ENCODE results near the gene EPS15. TPM values are rescaled to one million over a fixed set of nuclear protein-coding genes. Genes with fewer than 3 reads are reported as not detected.

The EPS15 gene
- total and polyA plus RNA-seq, 2 of the 8 experiments (the other 6 are each of a cell fraction or from before 2014, with no cell fraction given): 15.9 to 57.2 TPM

- Histone ChIP-seq H2BK120ac (replicated peaks; ENCODE audit: low read depth, low read length) (no peak overlapping the region), H3K79me2 (ENCODE audit: control insufficient read depth in 1 of 2, insufficient read depth in 2 of 2, low read length in 2 of 2) (no peaks in the 10 kb centered on the region), H4K91ac (replicated peaks; ENCODE audit: insufficient read length, low read length) (no peak overlapping the region), H2AK5ac (ENCODE audit: low read depth, low read length) (no peak overlapping the region), H3K36me3 (ENCODE audit: control insufficient read depth in 2 of 4, insufficient read depth in 4 of 4, low read length in 3 of 4) (no peaks in the 10 kb centered on the region), H3K9me3 (ENCODE audit: insufficient read depth in 2 of 2, low read depth in 1 of 2, low read length in 1 of 2) (no peaks in the 10 kb centered on the region), H3K18ac (ENCODE audit: extremely low read depth, low read length) (no peak overlapping the region), H3K23me2 (ENCODE audit: low read depth, low read length) (peaks cover 7% of the 10 kb centered on the region; the same call in 1 of the 2 replicates), H3K27ac (ENCODE audit: low read depth, low read length) (no peak overlapping the region), H4K8ac (ENCODE audit: extremely low read depth, insufficient read depth, low read length) (no peak overlapping the region), H3K27me3 (replicated peaks in 1 of 4; ENCODE audit: control insufficient read depth in 3 of 4, extremely low read depth in 1 of 4, insufficient read depth in 3 of 4, low read length in 3 of 4) (peaks cover 0 to 15% (median 7%) of the 10 kb centered on the region in 4 experiments; a peak in 4 of 7 replicates), H2BK5ac (ENCODE audit: low read depth, low read length) (no peak overlapping the region), H2BK20ac (ENCODE audit: low read length) (no peak overlapping the region), H4K5ac (ENCODE audit: insufficient read length, low read depth, low read length) (no peak overlapping the region), H3K79me1 (ENCODE audit: low read depth, low read length) (no peaks in the 10 kb centered on the region), H3K56ac (replicated peaks; ENCODE audit: insufficient read length, low read depth, low read length) (no peak overlapping the region), H3K4me3 (ENCODE audit: extremely low read depth in 1 of 4, insufficient read depth in 2 of 4, low read depth in 3 of 4, low read length in 4 of 4) (no peak overlapping the region), H3K4me1 (replicated peaks in 1 of 4; ENCODE audit: control insufficient read depth in 3 of 4, insufficient read depth in 4 of 4, low read length in 3 of 4) (peaks cover 7 to 12% (median 10%) of the 10 kb centered on the region in 4 experiments), H3K9ac (replicated peaks in 1 of 4; ENCODE audit: extremely low read depth in 1 of 4, low read depth in 3 of 4, low read length in 3 of 4) (no peak overlapping the region), H2AFZ (ENCODE audit: low read length) (no peak overlapping the region), H3K23ac (ENCODE audit: insufficient read length) (no peak overlapping the region), H2BK12ac (ENCODE audit: low read depth, low read length) (no peak overlapping the region), H2BK15ac (ENCODE audit: low read length) (no peak overlapping the region; the same call in 1 of the 2 replicates), H4K20me1 (replicated peaks in 1 of 2; ENCODE audit: control insufficient read depth in 1 of 2, insufficient read depth in 2 of 2, low read length in 2 of 2) (peaks cover 0 to 1% of the 10 kb centered on the region in 2 experiments), H3K14ac (ENCODE audit: insufficient read length) (no peak overlapping the region), H3K4ac (replicated peaks; ENCODE audit: insufficient read length, low read depth, low read length) (no peak overlapping the region), H3K4me2 (ENCODE audit: insufficient read depth in 1 of 2, low read depth in 2 of 2, low read length in 2 of 2) (no peak overlapping the region)
- CTCF ChIA-PET (ENCODE audit: partially characterized antibody): interaction anchor here (0.6 to 3.8 kb wide), 3 partner anchors 13 to 32 kb away, joined by 3 to 16 read pairs (median 4); no protein-coding TSS in a partner anchor
- 91% methylated on average over 4 of the region's 4 CpGs; no CpG with 5 or more reads in 1 of the 2 experiments for WGBS, 2 experiments (ENCODE audit: extremely low coverage in 1 of 2, insufficient coverage in 1 of 2, insufficient read length in 1 of 2, insufficient replicate concordance in 2 of 2, low coverage in 1 of 2, low lambda C conversion rate in 2 of 2, missing lambda C conversion rate in 1 of 2)
- FAIRE-seq (no peak), DNase-seq (ENCODE audit: low read depth in 1 of 2, low spot score in 2 of 2) (no peak)
- POLR2A ChIA-PET (ENCODE audit: partially characterized antibody): no interaction called here
- TF ChIP-seq JUN (IDR thresholded peaks at IDR 0.05; ENCODE audit: low read depth, low read length) (no peak), CBX5 (IDR thresholded peaks at IDR 0.05; ENCODE audit: low read depth, low read length) (no peak), CHD2 (IDR thresholded peaks at IDR 0.05; ENCODE audit: low read length) (no peak), SP4 (IDR thresholded peaks at IDR 0.05; ENCODE audit: low read length) (no peak), NANOG (IDR thresholded peaks at IDR 0.05; ENCODE audit: insufficient read depth, low read depth, low read length, poor library complexity, severe bottlenecking) (no peak), CTCF (IDR thresholded peaks at IDR 0.05; ENCODE audit: control extremely low read depth in 1 of 3, insufficient read depth in 1 of 3, low read depth in 1 of 3, low read length in 3 of 3) (no peak), ATF3 (IDR thresholded peaks at IDR 0.05; ENCODE audit: insufficient read depth, low read depth, low read length) (no peak), SIN3A (conservative IDR thresholded peaks at IDR 0.05 in 1 of 2, IDR thresholded peaks at IDR 0.05 in 1 of 2; ENCODE audit: low read depth in 1 of 2, low read length in 2 of 2) (no peak), EGR1 (IDR thresholded peaks at IDR 0.05; ENCODE audit: borderline replicate concordance, low read depth, low read length) (no peak), SUZ12 (IDR thresholded peaks at IDR 0.05; ENCODE audit: low read length) (no peak), GABPA (IDR thresholded peaks at IDR 0.05; ENCODE audit: borderline replicate concordance, insufficient read depth, low read length) (no peak)
Measured at GRCh38 chr1:51328926-51329325, 190.1 kb downstream of the EPS15 start.

Measured in H1 (cell line).